DOHH2 (cell line): Measurements from ENCODE around the gene POLN.

Source experiments
- EZH2phosphoT487 ChIP-seq: fragments of 200-600 bp; sonication (generic); IDR thresholded peaks from 2 replicates; pipeline ENCODE4 v1.6.1; 2017; ENCODE audit warnings: borderline replicate concordance, mild to moderate bottlenecking, antibody characterized with exemption, low read length, moderate library complexity, mixed read lengths
- TF ChIP-seq, protein P1 (sequence below): fragments of 200-600 bp; sonication (generic); IDR thresholded peaks from one replicate; pipeline ENCODE4 v1.5.1; 2014; ENCODE audit warnings: antibody characterized with exemption, mild to moderate bottlenecking, low read depth, low read length; ENCODE audit not compliant: poor library complexity, severe bottlenecking

DNA sequence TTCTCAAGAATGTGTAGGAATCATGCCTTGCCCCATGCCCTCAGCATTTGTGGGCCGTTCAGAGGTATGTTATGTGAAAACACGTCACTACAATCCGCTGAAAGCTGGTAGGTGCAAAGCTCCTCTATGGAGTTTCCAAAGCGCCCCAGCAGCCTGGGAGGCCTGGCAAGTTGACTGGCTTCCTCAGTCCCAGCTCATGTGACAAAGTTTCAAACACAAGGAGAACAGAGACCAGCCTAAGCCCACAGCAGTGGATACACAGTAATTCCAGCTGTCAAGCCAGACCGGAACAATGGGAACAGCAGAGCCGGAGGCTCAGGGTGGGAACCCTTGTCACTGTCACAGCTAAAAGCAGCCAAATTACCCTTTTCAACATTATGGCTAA lies 149.3 kb downstream of the POLN start:
- TF ChIP-seq, protein P1, sequence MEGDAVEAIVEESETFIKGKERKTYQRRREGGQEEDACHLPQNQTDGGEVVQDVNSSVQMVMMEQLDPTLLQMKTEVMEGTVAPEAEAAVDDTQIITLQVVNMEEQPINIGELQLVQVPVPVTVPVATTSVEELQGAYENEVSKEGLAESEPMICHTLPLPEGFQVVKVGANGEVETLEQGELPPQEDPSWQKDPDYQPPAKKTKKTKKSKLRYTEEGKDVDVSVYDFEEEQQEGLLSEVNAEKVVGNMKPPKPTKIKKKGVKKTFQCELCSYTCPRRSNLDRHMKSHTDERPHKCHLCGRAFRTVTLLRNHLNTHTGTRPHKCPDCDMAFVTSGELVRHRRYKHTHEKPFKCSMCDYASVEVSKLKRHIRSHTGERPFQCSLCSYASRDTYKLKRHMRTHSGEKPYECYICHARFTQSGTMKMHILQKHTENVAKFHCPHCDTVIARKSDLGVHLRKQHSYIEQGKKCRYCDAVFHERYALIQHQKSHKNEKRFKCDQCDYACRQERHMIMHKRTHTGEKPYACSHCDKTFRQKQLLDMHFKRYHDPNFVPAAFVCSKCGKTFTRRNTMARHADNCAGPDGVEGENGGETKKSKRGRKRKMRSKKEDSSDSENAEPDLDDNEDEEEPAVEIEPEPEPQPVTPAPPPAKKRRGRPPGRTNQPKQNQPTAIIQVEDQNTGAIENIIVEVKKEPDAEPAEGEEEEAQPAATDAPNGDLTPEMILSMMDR, result no peak
- no peak for TF ChIP-seq EZH2phosphoT487
